Measurements from ENCODE around the gene GMDS. TPM values are rescaled to one million over a fixed set of nuclear protein-coding genes. Genes with fewer than 3 reads are reported as not detected.

The GMDS gene
- total RNA-seq, 1 donor from 2014 or later, result 27.0 TPM

GRCh38 chr6:1613688-1614447, 631.5 kb downstream of the GMDS start:
- no peak for TF ChIP-seq CTCF (IDR thresholded peaks at IDR 0.05; ENCODE audit: insufficient read depth, low read length, poor library complexity, severe bottlenecking)
- peak overlapping the region; percentile 87 for H3K4me3 ChIP-seq (ENCODE audit: low read depth, low read length)
- no peaks in the 10 kb centered on the region for H3K27me3 ChIP-seq (ENCODE audit: control insufficient read depth, insufficient read depth, low read length)
- no peak for DNase-seq (ENCODE audit: low read depth)
- peaks cover 1% of the 10 kb centered on the region for H3K36me3 ChIP-seq (ENCODE audit: control insufficient read depth, insufficient read depth, low read length)

- DNase-seq (ENCODE audit: low read depth), result no peak
- Histone ChIP-seq H3K36me3 (ENCODE audit: control insufficient read depth, insufficient read depth, low read length) (peaks cover 1% of the 10 kb centered on the region), H3K27me3 (ENCODE audit: control insufficient read depth, insufficient read depth, low read length) (peaks cover 4% of the 10 kb centered on the region), H3K4me3 (ENCODE audit: low read depth, low read length) (peak overlapping the region; percentile 87)
- TF ChIP-seq CTCF (IDR thresholded peaks at IDR 0.05; ENCODE audit: insufficient read depth, low read length, poor library complexity, severe bottlenecking), result no peak
Observed at GRCh38 chr6:1613346-1613687, 632.1 kb downstream of the GMDS start.

- no peak for TF ChIP-seq CTCF (IDR thresholded peaks at IDR 0.05; ENCODE audit: insufficient read depth, low read length, poor library complexity, severe bottlenecking)
- Histone ChIP-seq H3K27me3 (ENCODE audit: control insufficient read depth, insufficient read depth, low read length) (peaks cover 6% of the 10 kb centered on the region), H3K36me3 (ENCODE audit: control insufficient read depth, insufficient read depth, low read length) (peaks cover 1% of the 10 kb centered on the region), H3K4me3 (ENCODE audit: low read depth, low read length) (peak overlapping the region; percentile 87)
- no peak for DNase-seq (ENCODE audit: low read depth)
Observed at GRCh38 chr6:1612974-1613306, 632.5 kb downstream of the GMDS start.

- no peak for DNase-seq (ENCODE audit: low read depth)
- TF ChIP-seq CTCF (IDR thresholded peaks at IDR 0.05; ENCODE audit: insufficient read depth, low read length, poor library complexity, severe bottlenecking), result no peak
- H3K36me3 ChIP-seq (ENCODE audit: control insufficient read depth, insufficient read depth, low read length), result peaks cover 1% of the 10 kb centered on the region
- H3K27me3 ChIP-seq (ENCODE audit: control insufficient read depth, insufficient read depth, low read length), result peaks cover 10% of the 10 kb centered on the region
- peak overlapping the region; percentile 87 for H3K4me3 ChIP-seq (ENCODE audit: low read depth, low read length)
Observed at GRCh38 chr6:1612299-1612973, 633.0 kb downstream of the GMDS start.

GRCh38 chr6:1611572-1612298, 633.7 kb downstream of the GMDS start:
- Histone ChIP-seq H3K36me3 (ENCODE audit: control insufficient read depth, insufficient read depth, low read length) (peaks cover 1% of the 10 kb centered on the region), H3K27me3 (ENCODE audit: control insufficient read depth, insufficient read depth, low read length) (peaks cover 10% of the 10 kb centered on the region), H3K4me3 (ENCODE audit: low read depth, low read length) (peak overlapping the region; percentile 87)
- no peak for DNase-seq (ENCODE audit: low read depth)
- no peak for TF ChIP-seq CTCF (IDR thresholded peaks at IDR 0.05; ENCODE audit: insufficient read depth, low read length, poor library complexity, severe bottlenecking)

Measured in kidney epithelial cell (primary cell).